Cardiac muscle cell (in vitro differentiated cells and primary cell): ENCODE data around the gene CARD10. TPM values are rescaled to one million over a fixed set of nuclear protein-coding genes. Genes with fewer than 3 reads are reported as not detected.
A peak's percentile ranks its signal among the peaks of the same experiment; 100 is the strongest.

Experiments used
- DNase-seq, 2 donors: peaks; one replicate each; pipeline versions ENCODE4 v3.0.0 to v3.0.0-alpha.2; 2010 to 2017; ENCODE audit warnings: low read depth in 1 of 2, low spot score in 1 of 2
- H3K27ac ChIP-seq: fragments of 200-600 bp; sonication (generic); 2 replicates; pipeline ENCODE4 v1.5.1; 2016
- H3K27me3 ChIP-seq: fragments of 200-600 bp; sonication (generic); 2 replicates; pipeline ENCODE4 v1.6.0; 2016; ENCODE audit warnings: control low read depth
- H3K36me3 ChIP-seq: fragments of 200-600 bp; sonication (generic); 2 replicates; pipeline ENCODE4 v1.5.1; 2016; ENCODE audit warnings: control low read depth
- H3K4me1 ChIP-seq: fragments of 200-600 bp; sonication (generic); 2 replicates; pipeline ENCODE4 v1.8.1; 2017; ENCODE audit warnings: low read depth, mild to moderate bottlenecking, mixed run types
- H3K4me3 ChIP-seq: fragments of 200-600 bp; sonication (generic); 2 replicates; pipeline ENCODE4 v1.5.1; 2016; ENCODE audit warnings: mild to moderate bottlenecking
- H3K9me3 ChIP-seq: fragments of 200-600 bp; sonication (generic); 2 replicates; pipeline ENCODE4 v1.5.1; 2017; ENCODE audit warnings: low read depth, mild to moderate bottlenecking, control low read depth
- CTCF ChIP-seq: IDR thresholded peaks from 2 replicates; pipeline ENCODE4 v1.5.1; 2012; ENCODE audit warnings: low read depth, mild to moderate bottlenecking, low read length
- polyA plus RNA-seq: library from polyadenylated mRNA; unstranded; fragments of >200 nt; fragmentation: Nextera tagmentation; extraction: Ambion mirVana; gene quantifications from 2 replicates; pipeline ENCODE4 v1.2.1, GENCODE V29; 2016
- total RNA-seq: library from RNA; depleted of rRNA; stranded (reverse); fragments of >200 nt; gene quantifications from 2 replicates; pipeline ENCODE4 v1.2.3, GENCODE V29; 2016

Gene CARD10
- total and polyA plus RNA-seq, 2 experiments from 2014 or later, result 2.1 to 4.5 TPM

- Histone ChIP-seq H3K27ac (no peak overlapping the region), H3K27me3 (no peaks in the 10 kb centered on the region), H3K4me3 (no peak overlapping the region), H3K9me3 (no peaks in the 10 kb centered on the region), H3K36me3 (no peaks in the 10 kb centered on the region), H3K4me1 (no peaks in the 10 kb centered on the region)
- DNase-seq, result peak in 1 of 2 donors; percentile 64
- no peak for TF ChIP-seq CTCF
These were observed 76.7 kb downstream of the CARD10 start for GRCh38 chr22:37442537-37442936.

GRCh38 chr22:37442135-37442534 is 77.1 kb downstream of the CARD10 start:
- TF ChIP-seq CTCF, result no peak
- H3K27ac ChIP-seq, result no peak overlapping the region
- no peak for DNase-seq
- no peaks in the 10 kb centered on the region for H3K9me3 ChIP-seq
- no peak overlapping the region for H3K4me3 ChIP-seq
- no peaks in the 10 kb centered on the region for H3K27me3 ChIP-seq
- H3K4me1 ChIP-seq, result no peaks in the 10 kb centered on the region
- H3K36me3 ChIP-seq, result no peaks in the 10 kb centered on the region

- Histone ChIP-seq H3K4me3 (no peak overlapping the region), H3K27ac (no peak overlapping the region), H3K36me3 (no peaks in the 10 kb centered on the region), H3K9me3 (no peaks in the 10 kb centered on the region), H3K4me1 (no peaks in the 10 kb centered on the region), H3K27me3 (no peaks in the 10 kb centered on the region)
- DNase-seq, result no peak
- no peak for TF ChIP-seq CTCF
These were observed 78.3 kb downstream of the CARD10 start for GRCh38 chr22:37440875-37441274.

Other genes with a start within 250 kb of the CARD10 start
- not detected in 2 replicates for gene CYTH4, start 236.9 kb downstream of the CARD10 start, total RNA-seq
- gene CYTH4, start 236.9 kb downstream of the CARD10 start, polyA plus RNA-seq, result not detected in 2 replicates
- gene ELFN2, start 91.9 kb downstream of the CARD10 start, total RNA-seq, result 0.09 and 0.11 TPM in 2 replicates
- gene ELFN2, start 91.9 kb downstream of the CARD10 start, polyA plus RNA-seq, result not detected in 2 replicates
- 1.2 and 2.6 TPM in 2 replicates for gene MFNG, start 33.0 kb downstream of the CARD10 start, total RNA-seq
- gene MFNG, start 33.0 kb downstream of the CARD10 start, polyA plus RNA-seq, result 6.4 and 9.2 TPM in 2 replicates
- gene CDC42EP1, start 41.1 kb upstream of the CARD10 start, total RNA-seq, result 8.9 and 12.7 TPM in 2 replicates
- 10.9 and 21.6 TPM in 2 replicates for gene CDC42EP1, start 41.1 kb upstream of the CARD10 start, polyA plus RNA-seq
- gene LGALS2, start 60.7 kb upstream of the CARD10 start, total RNA-seq, result not detected in 2 replicates
- not detected in 2 replicates for gene LGALS2, start 60.7 kb upstream of the CARD10 start, polyA plus RNA-seq
- 91.9 and 114 TPM in 2 replicates for gene GGA1, start 89.4 kb upstream of the CARD10 start, total RNA-seq
- gene GGA1, start 89.4 kb upstream of the CARD10 start, polyA plus RNA-seq, result 81.9 and 82.6 TPM in 2 replicates
- gene SH3BP1, start 120.3 kb upstream of the CARD10 start, total RNA-seq, result 24.3 and 51.9 TPM in 2 replicates
- gene SH3BP1, start 120.3 kb upstream of the CARD10 start, polyA plus RNA-seq, result 15.0 and 20.7 TPM in 2 replicates
- 48.5 and 62.5 TPM in 2 replicates for gene PDXP, start 139.3 kb upstream of the CARD10 start, total RNA-seq
- gene PDXP, start 139.3 kb upstream of the CARD10 start, polyA plus RNA-seq, result 88.0 and 117 TPM in 2 replicates
- 6.6 and 24.5 TPM in 2 replicates for gene LGALS1, start 156.2 kb upstream of the CARD10 start, total RNA-seq
- 8.1 and 37.3 TPM in 2 replicates for gene LGALS1, start 156.2 kb upstream of the CARD10 start, polyA plus RNA-seq
- gene NOL12, start 166.9 kb upstream of the CARD10 start, total RNA-seq, result 36.0 and 38.3 TPM in 2 replicates
- 21.9 and 34.2 TPM in 2 replicates for gene NOL12, start 166.9 kb upstream of the CARD10 start, polyA plus RNA-seq
- 160 and 202 TPM in 2 replicates for gene TRIOBP, start 177.6 kb upstream of the CARD10 start, total RNA-seq
- 150 and 191 TPM in 2 replicates for gene TRIOBP, start 177.6 kb upstream of the CARD10 start, polyA plus RNA-seq